Endodermal cell (in vitro differentiated cells): ENCODE measurements around the gene TTC13. TPM values are rescaled to one million over a fixed set of nuclear protein-coding genes. Genes with fewer than 3 reads are reported as not detected.

Experiments used
- DNase-seq: peaks from one replicate; pipeline ENCODE4 v3.0.0-alpha.2; 2017
- H3K27ac ChIP-seq: 2 replicates; pipeline ENCODE4 v1.5.1; 2013; ENCODE audit warnings: mild to moderate bottlenecking, low read depth, low read length, moderate library complexity
- H3K27me3 ChIP-seq: 2 replicates; pipeline ENCODE4 v1.6.1; 2013; ENCODE audit warnings: mild to moderate bottlenecking, low read length, moderate library complexity; ENCODE audit not compliant: insufficient read depth, control insufficient read depth, poor library complexity, severe bottlenecking
- H3K36me3 ChIP-seq: 2 replicates; pipeline ENCODE4 v1.7.0; 2013; ENCODE audit warnings: mild to moderate bottlenecking, low read length, moderate library complexity; ENCODE audit not compliant: control insufficient read depth, insufficient read depth
- H3K4me1 ChIP-seq: one replicate; pipeline ENCODE4 v1.7.0; 2013; ENCODE audit warnings: low read length; ENCODE audit not compliant: control insufficient read depth, insufficient read depth
- H3K4me3 ChIP-seq: 2 replicates; pipeline ENCODE4 v1.5.1; 2013; ENCODE audit warnings: mild to moderate bottlenecking, low read length, moderate library complexity
- H3K9ac ChIP-seq: 2 replicates; pipeline ENCODE4 v1.6.1; 2013; ENCODE audit warnings: mild to moderate bottlenecking, low read length, moderate library complexity; ENCODE audit not compliant: poor library complexity, severe bottlenecking; ENCODE audit errors: extremely low read depth
- H3K9me3 ChIP-seq: 2 replicates; pipeline ENCODE4 v1.6.1; 2013; ENCODE audit warnings: mild to moderate bottlenecking, low read length, moderate library complexity; ENCODE audit not compliant: control insufficient read depth
- H3K27ac Mint-ChIP-seq: 2 replicates; pipeline ENCODE4 v1.8.0; 2020; ENCODE audit warnings: mixed read lengths
- H3K27me3 Mint-ChIP-seq: 2 replicates; pipeline ENCODE4 v1.8.0; 2021; ENCODE audit warnings: mild to moderate bottlenecking, mixed read lengths; ENCODE audit not compliant: insufficient read depth
- H3K36me3 Mint-ChIP-seq: 2 replicates; pipeline ENCODE4 v1.8.0; 2020; ENCODE audit warnings: low read depth, mixed read lengths
- H3K4me1 Mint-ChIP-seq: 2 replicates; pipeline ENCODE4 v1.8.0; 2020; ENCODE audit warnings: mixed read lengths
- H3K4me3 Mint-ChIP-seq: 2 replicates; pipeline ENCODE4 v1.8.0; 2020; ENCODE audit warnings: mild to moderate bottlenecking, moderate library complexity, mixed read lengths
- H3K9me3 Mint-ChIP-seq: 2 replicates; pipeline ENCODE4 v1.8.0; 2020; ENCODE audit warnings: mild to moderate bottlenecking, mixed read lengths
- CTCF ChIP-seq: fragments of 200-600 bp; sonication (generic); conservative IDR thresholded peaks from 2 replicates; pipeline ENCODE4 v1.5.0; 2021; ENCODE audit warnings: antibody characterized with exemption, mild to moderate bottlenecking
- WGBS, 2 experiments: methylation state at CpG; one replicate each; pipeline versions ENCODE4 v1.1.5 to v1.1.7; 2013; ENCODE audit warnings: missing lambda C conversion rate in 2 of 2, mixed read lengths in 1 of 2; ENCODE audit not compliant: insufficient coverage in 1 of 2, insufficient read length in 1 of 2; 5-methylcytosine and 5-hydroxymethylcytosine counted together
- total RNA-seq, 2 donors: library from RNA; stranded (reverse); fragmentation: NEBNext Ultra II Directional in 1 of 2; extraction: Animal tissue kit (Norgen Biotek cat#: 25700) in 1 of 2; gene quantifications; 2 replicates in 1 of 2; 3 replicates in 1 of 2; pipeline ENCODE4 v1.2.1, GENCODE V29; 2021

The TTC13 gene
- total RNA-seq, 2 donors from 2014 or later, result 12.4 to 14.5 TPM

GRCh38 chr1:230957580-230957989 is 21.1 kb downstream of the TTC13 start:
- no peak for DNase-seq
- Mint-ChIP-seq H3K36me3 (peaks cover 11% of the 10 kb centered on the region), H3K27me3 (peaks cover 3% of the 10 kb centered on the region), H3K4me3 (no peak overlapping the region), H3K27ac (no peak overlapping the region), H3K9me3 (no peaks in the 10 kb centered on the region), H3K4me1 (no peaks in the 10 kb centered on the region)
- Histone ChIP-seq H3K4me1 (no peaks in the 10 kb centered on the region), H3K27me3 (no peaks in the 10 kb centered on the region), H3K9ac (no peak overlapping the region), H3K4me3 (no peak overlapping the region), H3K27ac (no peak overlapping the region), H3K9me3 (no peaks in the 10 kb centered on the region), H3K36me3 (peaks cover 5% of the 10 kb centered on the region)
- WGBS, 2 experiments, result 92 to 95% methylated on average over 4 of the region's 4 CpGs
- no peak for TF ChIP-seq CTCF

GRCh38 chr1:230950404-230950803 is 28.3 kb downstream of the TTC13 start:
- H3K27me3 ChIP-seq, result no peaks in the 10 kb centered on the region
- no peaks in the 10 kb centered on the region for H3K36me3 ChIP-seq
- H3K27ac ChIP-seq, result no peak overlapping the region
- no peaks in the 10 kb centered on the region for H3K9me3 ChIP-seq
- WGBS, 2 experiments, result 45% methylated on average over 2 of the region's 3 CpGs; no CpG with 5 or more reads in 1 of the 2 experiments
- no peaks in the 10 kb centered on the region for H3K27me3 Mint-ChIP-seq
- no peaks in the 10 kb centered on the region for H3K4me1 Mint-ChIP-seq
- H3K4me3 ChIP-seq, result no peak overlapping the region
- DNase-seq, result no peak
- H3K9ac ChIP-seq, result no peak overlapping the region
- H3K4me3 Mint-ChIP-seq, result no peak overlapping the region
- H3K9me3 Mint-ChIP-seq, result no peaks in the 10 kb centered on the region
- no peaks in the 10 kb centered on the region for H3K4me1 ChIP-seq
- H3K27ac Mint-ChIP-seq, result no peak overlapping the region
- no peaks in the 10 kb centered on the region for H3K36me3 Mint-ChIP-seq
- TF ChIP-seq CTCF, result no peak

GRCh38 chr1:230948903-230949302 is 29.8 kb downstream of the TTC13 start:
- H3K36me3 ChIP-seq, result peaks cover 6% of the 10 kb centered on the region
- H3K9ac ChIP-seq, result no peak overlapping the region
- Mint-ChIP-seq H3K4me3 (no peak overlapping the region), H3K27me3 (no peaks in the 10 kb centered on the region), H3K36me3 (peaks cover 1% of the 10 kb centered on the region), H3K27ac (no peak overlapping the region), H3K9me3 (no peaks in the 10 kb centered on the region), H3K4me1 (no peaks in the 10 kb centered on the region)
- H3K4me3 ChIP-seq, result no peak overlapping the region
- H3K27ac ChIP-seq, result no peak overlapping the region
- WGBS, 2 experiments, result 87 to 95% methylated on average over 2 to 3 of the region's 3 CpGs
- no peaks in the 10 kb centered on the region for H3K4me1 ChIP-seq
- no peak for TF ChIP-seq CTCF
- no peaks in the 10 kb centered on the region for H3K27me3 ChIP-seq
- H3K9me3 ChIP-seq, result no peaks in the 10 kb centered on the region
- no peak for DNase-seq
